ENCODE data around the gene GPR89B. TPM values are rescaled to one million over a fixed set of nuclear protein-coding genes. Genes with fewer than 3 reads are reported as not detected.
"Not testable (repeated sequence)": the region's sequence is repeated elsewhere in the genome, so short reads cannot be mapped to it uniquely, and the experiment has no call there.

Gene GPR89B
- total RNA-seq (10 to 100 TPM; 29.6 to 31.9 TPM), polyA plus RNA-seq (10 to 100 TPM; 14.9 to 18.5 TPM)

DNA sequence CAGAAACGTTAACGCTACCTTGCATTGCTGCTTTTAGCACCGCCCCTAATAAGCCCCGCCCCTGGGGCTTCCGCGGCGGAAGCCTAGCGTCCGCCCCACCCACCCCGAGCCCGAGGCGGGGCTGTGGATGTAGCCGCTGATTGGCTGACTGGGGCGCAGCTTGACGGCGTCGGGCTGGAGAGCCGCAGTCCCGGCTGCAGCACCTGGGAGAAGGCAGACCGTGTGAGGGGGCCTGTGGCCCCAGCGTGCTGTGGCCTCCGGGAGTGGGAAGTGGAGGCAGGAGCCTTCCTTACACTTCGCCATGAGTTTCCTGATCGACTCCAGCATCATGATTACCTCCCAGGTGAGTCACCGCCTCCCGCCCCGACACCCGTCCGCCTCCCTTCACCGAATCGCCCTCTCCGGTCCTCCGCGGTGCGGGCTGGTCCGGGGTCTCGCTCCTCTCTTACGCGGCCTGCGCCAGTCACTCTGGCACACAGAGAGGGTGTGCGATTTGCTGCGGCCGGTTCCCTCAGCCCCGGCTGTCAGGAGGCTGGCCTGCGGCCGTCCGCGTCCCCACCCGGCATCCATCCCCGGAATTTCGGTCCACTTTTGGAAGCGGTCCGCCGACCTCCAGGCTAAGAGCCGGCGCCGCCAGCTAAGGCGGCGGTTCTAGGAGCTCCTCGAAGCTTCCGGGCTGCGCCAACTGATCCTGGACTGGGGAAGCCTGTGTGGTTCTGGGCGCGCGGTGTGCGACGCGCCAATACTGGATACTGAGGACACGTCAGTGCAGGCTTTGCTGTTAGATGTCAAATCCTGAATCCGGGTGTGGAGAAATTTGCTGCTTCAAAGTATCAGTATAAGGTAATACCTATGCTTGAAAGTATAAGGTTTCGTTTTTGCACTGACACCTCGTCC is at the start of gene GPR89B:
Gene GPR89B, plus strand, starts transcription at position 185 of the 897 bp plus-strand sequence. Its CDS starts 117 bp downstream, at position 302.
- peak within 1 kb of the TSS; percentile 36 to 79 for H3K4me3 ChIP-seq (ENCODE audit: low read length in 2 of 2)
- peak within 1 kb of the TSS; percentile 57 to 80 (median 72) for H3K27ac Mint-ChIP-seq

DNA sequence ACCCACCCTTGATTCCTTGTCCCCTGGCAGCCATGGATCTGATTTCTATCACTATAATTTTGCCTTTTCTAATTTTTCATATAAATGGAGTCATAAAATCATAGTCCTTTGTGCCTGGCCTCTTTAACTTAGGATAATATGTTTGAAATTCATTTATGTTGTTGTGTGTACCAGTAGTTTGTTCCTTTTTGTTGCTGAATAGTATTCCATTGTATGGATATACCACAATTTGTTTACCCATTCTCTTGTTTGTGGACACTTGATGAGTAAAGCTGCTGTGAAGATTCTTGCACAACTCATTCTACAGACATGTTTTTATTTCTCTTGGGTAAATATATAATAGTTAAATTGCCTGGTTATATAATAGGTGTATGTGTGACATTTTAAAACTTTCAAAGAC is 48.3 kb upstream of the GPR89B start:
- Histone ChIP-seq H3K36me3 (ENCODE audit: insufficient read depth, low read length) (no peaks in the 10 kb centered on the region), H3K27ac (ENCODE audit: low read depth, low read length) (no peak overlapping the region), H3K4me1 (ENCODE audit: insufficient read depth, low read length) (no peaks in the 10 kb centered on the region), H3K9me3 (ENCODE audit: control insufficient read depth in 1 of 2, low read length in 2 of 2) (no peaks in the 10 kb centered on the region), H3K27me3 (ENCODE audit: insufficient read depth, low read length) (no peaks in the 10 kb centered on the region), H3K4me3 (ENCODE audit: low read length in 2 of 2) (no peak overlapping the region)
- CTCF ChIA-PET (ENCODE audit: partially characterized antibody), result no interaction called here
- H3K36me3 Mint-ChIP-seq, result no peaks in the 10 kb centered on the region
- no peaks in the 10 kb centered on the region for H3K4me1 Mint-ChIP-seq
- peaks cover 0 to 12% (median 7%) of the 10 kb centered on the region in 8 donors for H3K9me3 Mint-ChIP-seq
- H3K4me3 Mint-ChIP-seq, result no peak overlapping the region
- H3K27me3 Mint-ChIP-seq, result peaks cover 9% of the 10 kb centered on the region in 2 donors
- intact Hi-C loops (cut with micrococcal nuclease), result no loop called here
- no peak for DNase-seq
- POLR2A ChIA-PET (ENCODE audit: partially characterized antibody), result no interaction called here
- no peak overlapping the region for H3K27ac Mint-ChIP-seq

More for the DNA sequence above, at the start of gene GPR89B:
- H3K4me3 Mint-ChIP-seq, result peak within 1 kb of the TSS; percentile 79 to 88 (median 86)
- POLR2A ChIA-PET (ENCODE audit: partially characterized antibody); H3K9me3 ChIP-seq (ENCODE audit: control insufficient read depth in 1 of 2, low read length in 2 of 2); intact Hi-C loops (cut with micrococcal nuclease); H3K36me3 Mint-ChIP-seq; H3K27me3 Mint-ChIP-seq; CTCF ChIA-PET (ENCODE audit: partially characterized antibody); H3K9me3 Mint-ChIP-seq; H3K36me3 ChIP-seq (ENCODE audit: insufficient read depth, low read length); H3K27me3 ChIP-seq (ENCODE audit: insufficient read depth, low read length): not testable (repeated sequence)
- DNase-seq, result peak; percentile 86 to 92 (median 92)
- peaks cover 14 to 33% (median 23%) of the 10 kb centered on the region in 4 donors for H3K4me1 Mint-ChIP-seq
- Histone ChIP-seq H3K4me1 (ENCODE audit: insufficient read depth, low read length) (peaks cover 19% of the 10 kb centered on the region), H3K27ac (ENCODE audit: low read depth, low read length) (peak within 1 kb of the TSS; percentile 67)

DNA sequence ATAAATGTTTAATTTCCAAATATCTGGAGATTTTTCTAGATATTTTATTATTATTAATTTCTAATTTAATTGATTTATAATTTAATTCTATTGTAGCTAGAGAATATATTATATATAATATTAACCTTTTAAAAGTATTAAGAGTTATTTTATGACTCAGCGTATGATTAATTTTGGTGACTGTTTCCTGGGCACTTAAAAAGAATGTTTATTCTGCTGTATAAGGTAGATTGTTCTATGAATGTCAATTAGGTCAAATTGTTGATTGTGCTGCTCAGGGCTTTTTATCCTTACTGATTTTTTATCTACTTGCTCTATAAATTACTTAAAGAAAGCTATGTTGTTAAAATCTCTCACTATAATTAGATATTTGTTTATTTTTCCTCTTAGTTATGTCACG is 45.7 kb upstream of the GPR89B start:
- Histone ChIP-seq H3K4me1 (ENCODE audit: insufficient read depth, low read length) (no peaks in the 10 kb centered on the region), H3K27me3 (ENCODE audit: insufficient read depth, low read length) (no peaks in the 10 kb centered on the region), H3K9me3 (ENCODE audit: control insufficient read depth in 1 of 2, low read length in 2 of 2) (no peaks in the 10 kb centered on the region), H3K4me3 (ENCODE audit: low read length in 2 of 2) (no peak overlapping the region), H3K27ac (ENCODE audit: low read depth, low read length) (no peak overlapping the region), H3K36me3 (ENCODE audit: insufficient read depth, low read length) (no peaks in the 10 kb centered on the region)
- Mint-ChIP-seq H3K27ac (no peak overlapping the region), H3K27me3 (peaks cover 2 to 4% of the 10 kb centered on the region in 2 donors), H3K9me3 (peaks cover 0 to 12% (median 6%) of the 10 kb centered on the region in 8 donors), H3K4me3 (no peak overlapping the region), H3K36me3 (no peaks in the 10 kb centered on the region), H3K4me1 (no peaks in the 10 kb centered on the region)
- no peak for DNase-seq
- POLR2A ChIA-PET (ENCODE audit: partially characterized antibody), result no interaction called here
- intact Hi-C loops (cut with micrococcal nuclease), result no loop called here
- CTCF ChIA-PET (ENCODE audit: partially characterized antibody), result interaction anchor here (0.7 to 0.9 kb wide), 2 partner anchors 10 kb away, joined by 3 to 4 read pairs; no protein-coding TSS in a partner anchor

DNA sequence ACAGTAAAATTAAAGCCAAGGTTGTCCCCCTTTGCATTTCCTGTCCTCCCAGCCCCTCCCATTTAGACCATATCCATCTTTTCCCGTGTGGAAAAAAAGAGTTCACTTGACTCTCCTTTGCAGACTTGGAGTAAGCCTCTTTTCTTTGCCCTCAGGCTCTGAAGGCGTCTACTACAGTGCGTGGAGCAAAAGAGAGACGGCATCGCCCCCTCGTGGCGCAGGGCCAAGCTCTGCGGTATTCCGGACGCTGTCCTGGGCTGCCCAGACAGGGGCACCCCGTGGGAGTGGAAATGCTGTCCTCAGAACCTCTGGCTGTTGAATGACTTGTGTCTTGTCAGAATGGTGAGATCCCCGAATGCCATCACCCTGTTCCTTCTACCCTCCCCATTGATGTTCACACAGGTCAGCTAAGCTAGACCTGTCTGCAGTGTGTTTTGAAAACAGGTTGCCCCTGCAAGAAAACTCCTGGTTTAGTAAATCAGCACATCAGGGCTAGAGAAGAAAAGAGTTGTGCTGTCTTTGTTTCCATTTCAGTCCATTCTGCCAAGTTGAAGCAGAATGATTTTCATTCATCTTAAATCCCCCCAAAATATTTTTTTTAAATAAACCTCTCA is 37.9 kb upstream of the GPR89B start:
- Histone ChIP-seq H3K27ac (ENCODE audit: low read depth, low read length) (no peak overlapping the region), H3K4me1 (ENCODE audit: insufficient read depth, low read length) (no peaks in the 10 kb centered on the region), H3K36me3 (ENCODE audit: insufficient read depth, low read length) (no peaks in the 10 kb centered on the region), H3K9me3 (ENCODE audit: control insufficient read depth in 1 of 2, low read length in 2 of 2) (no peaks in the 10 kb centered on the region), H3K27me3 (ENCODE audit: insufficient read depth, low read length) (no peaks in the 10 kb centered on the region), H3K4me3 (ENCODE audit: low read length in 2 of 2) (no peak overlapping the region)
- intact Hi-C loops (cut with micrococcal nuclease), result loop anchor here (1.0 kb wide), 1 partner anchor 190 kb away; no protein-coding TSS in a partner anchor
- ChIA-PET POLR2A (ENCODE audit: partially characterized antibody) (no interaction called here), CTCF (ENCODE audit: partially characterized antibody) (interaction anchor here (0.9 to 1.2 kb wide), 5 partner anchors 40 to 616 kb away, joined by 3 to 6 read pairs (median 3); no protein-coding TSS in a partner anchor)
- no peaks in the 10 kb centered on the region for H3K9me3 Mint-ChIP-seq
- peaks cover 1 to 3% of the 10 kb centered on the region in 2 donors for H3K27me3 Mint-ChIP-seq
- H3K27ac Mint-ChIP-seq, result peak overlapping the region in 1 of 7 donors; percentile 6
- H3K36me3 Mint-ChIP-seq, result no peaks in the 10 kb centered on the region
- H3K4me3 Mint-ChIP-seq, result no peak overlapping the region
- H3K4me1 Mint-ChIP-seq, result peaks cover 0 to 9% (median under 1%) of the 10 kb centered on the region in 4 donors
- peak; percentile 47 to 60 (median 51) for DNase-seq

DNA sequence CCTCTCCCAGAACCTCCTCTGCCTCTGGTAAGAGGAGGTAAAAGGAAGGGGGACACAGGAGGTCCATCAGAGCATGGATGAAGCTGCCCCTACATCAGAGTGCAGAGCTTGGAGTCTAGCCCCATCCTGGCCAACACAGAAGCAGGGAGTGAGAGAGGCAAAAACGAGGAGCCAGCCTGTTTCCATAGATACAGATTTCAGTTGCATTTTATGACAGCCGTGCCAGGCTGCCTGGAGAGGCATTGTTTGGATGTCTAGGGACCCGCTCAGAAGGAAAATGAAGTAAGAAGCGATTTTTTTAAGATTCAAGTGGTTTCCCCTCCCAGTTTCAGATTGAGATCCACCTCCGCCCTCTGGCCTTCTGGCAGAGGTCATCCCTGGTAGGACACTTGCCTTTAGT is 37.1 kb upstream of the GPR89B start:
- H3K36me3 ChIP-seq (ENCODE audit: insufficient read depth, low read length), result no peaks in the 10 kb centered on the region
- H3K4me3 ChIP-seq (ENCODE audit: low read length in 2 of 2), result no peak overlapping the region
- ChIA-PET POLR2A (ENCODE audit: partially characterized antibody) (no interaction called here), CTCF (ENCODE audit: partially characterized antibody) (interaction anchor here (0.9 to 2.5 kb wide), 4 partner anchors 40 to 617 kb away, joined by 3 to 26 read pairs (median 4); no protein-coding TSS in a partner anchor)
- Mint-ChIP-seq H3K27me3 (peaks cover 1 to 3% of the 10 kb centered on the region in 2 donors), H3K4me1 (peaks cover 0 to 9% (median under 1%) of the 10 kb centered on the region in 4 donors), H3K4me3 (no peak overlapping the region), H3K36me3 (no peaks in the 10 kb centered on the region), H3K27ac (no peak overlapping the region), H3K9me3 (no peaks in the 10 kb centered on the region)
- DNase-seq, result no peak
- intact Hi-C loops (cut with micrococcal nuclease), result no loop called here
- H3K9me3 ChIP-seq (ENCODE audit: control insufficient read depth in 1 of 2, low read length in 2 of 2), result no peaks in the 10 kb centered on the region
- H3K27me3 ChIP-seq (ENCODE audit: insufficient read depth, low read length), result no peaks in the 10 kb centered on the region
- no peak overlapping the region for H3K27ac ChIP-seq (ENCODE audit: low read depth, low read length)
- H3K4me1 ChIP-seq (ENCODE audit: insufficient read depth, low read length), result no peaks in the 10 kb centered on the region

DNA sequence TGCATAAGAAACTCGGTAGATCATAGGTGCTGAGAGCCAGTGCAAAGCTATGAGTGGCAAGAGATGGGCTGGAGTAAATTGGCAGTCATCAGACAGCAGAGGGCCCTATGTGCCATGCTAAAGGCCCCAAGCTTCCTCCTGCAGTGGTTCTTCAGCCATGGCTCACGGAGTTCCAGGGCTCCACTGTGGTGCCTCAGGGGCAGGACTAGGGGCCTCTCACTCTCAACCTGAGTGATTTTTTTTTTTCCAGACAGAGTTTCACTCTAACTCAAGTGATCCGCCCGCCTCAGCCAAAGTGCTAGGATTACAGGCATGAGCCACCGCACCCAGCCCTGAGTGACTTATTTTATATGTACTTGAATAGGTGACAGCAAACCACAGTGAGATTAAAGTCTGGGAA is 36.0 kb upstream of the GPR89B start:
- H3K4me3 ChIP-seq (ENCODE audit: low read length in 2 of 2), result no peak overlapping the region
- H3K27me3 ChIP-seq (ENCODE audit: insufficient read depth, low read length), result no peaks in the 10 kb centered on the region
- Mint-ChIP-seq H3K27ac (no peak overlapping the region), H3K27me3 (peaks cover 1 to 3% of the 10 kb centered on the region in 2 donors), H3K4me1 (peaks cover 0 to 9% (median under 1%) of the 10 kb centered on the region in 4 donors), H3K9me3 (no peaks in the 10 kb centered on the region), H3K36me3 (no peaks in the 10 kb centered on the region), H3K4me3 (no peak overlapping the region)
- H3K9me3 ChIP-seq (ENCODE audit: control insufficient read depth in 1 of 2, low read length in 2 of 2), result no peaks in the 10 kb centered on the region
- no peak for DNase-seq
- intact Hi-C loops (cut with micrococcal nuclease), result loop anchor here (1.0 kb wide), 5 partner anchors 168 to 619 kb away; no protein-coding TSS in a partner anchor
- H3K27ac ChIP-seq (ENCODE audit: low read depth, low read length), result no peak overlapping the region
- no peaks in the 10 kb centered on the region for H3K4me1 ChIP-seq (ENCODE audit: insufficient read depth, low read length)
- H3K36me3 ChIP-seq (ENCODE audit: insufficient read depth, low read length), result no peaks in the 10 kb centered on the region
- ChIA-PET POLR2A (ENCODE audit: partially characterized antibody) (interaction anchor here (0.6 to 1.0 kb wide), 2 partner anchors 175 to 293 kb away, joined by 3 read pairs; no protein-coding TSS in a partner anchor), CTCF (ENCODE audit: partially characterized antibody) (interaction anchor here (0.8 to 2.8 kb wide), 36 partner anchors 9 to 624 kb away, joined by 3 to 43 read pairs (median 4); partner anchors contain the start of gene GJA8)
